Eye (tissue), 1 donor: ENCODE data around the gene PGAM2.
"Not testable (repeated sequence)": the region's sequence is repeated elsewhere in the genome, so short reads cannot be mapped to it uniquely, and the experiment has no call there.

Experiments
- DNase-seq: peaks from one replicate; pipeline ENCODE4 v3.0.0-alpha.2; 2015

Gene PGAM2

GRCh38 chr7:44018857-44019807 is 46.2 kb downstream of the PGAM2 start:
- peak; percentile 99 for DNase-seq

- DNase-seq = not testable (repeated sequence)
Measured at GRCh38 chr7:44015090-44015489, 50.3 kb downstream of the PGAM2 start.
